HEK293T (cell line): Measurements from ENCODE around the gene ATP5F1D.

Experiments used
- CTCF ChIA-PET: fragments of 350-600 bp; formaldehyde crosslinking; extraction: SDS; loops from one replicate; lab custom pipeline; 2021; ENCODE audit warnings: antibody characterized with exemption, inconsistent platforms; lab: Yijun Ruan, JAX
- POLR2A ChIA-PET: fragments of 350-600 bp; formaldehyde crosslinking; extraction: SDS; loops from one replicate; lab custom pipeline; 2020; ENCODE audit warnings: antibody characterized with exemption, inconsistent platforms; lab: Yijun Ruan, JAX
- DNase-seq: peaks from one replicate; pipeline ENCODE4 v3.0.0; 2012; ENCODE audit warnings: mixed read lengths; ENCODE audit errors: extremely low spot score
- ARNT ChIP-seq: fragments of 450-650 bp; IDR thresholded peaks from 2 replicates; pipeline ENCODE4 v1.6.1; 2017; ENCODE audit warnings: mild to moderate bottlenecking
- BHLHE40 ChIP-seq: fragments of 450-650 bp; IDR thresholded peaks from 2 replicates; pipeline ENCODE4 v1.6.1; 2016; ENCODE audit warnings: mild to moderate bottlenecking, moderate library complexity, borderline replicate concordance
- CTBP1 ChIP-seq: fragments of 450-650 bp; IDR thresholded peaks from 2 replicates; pipeline ENCODE4 v1.6.1; 2016; ENCODE audit warnings: borderline replicate concordance
- ELF4 ChIP-seq: fragments of 450-650 bp; IDR thresholded peaks from 2 replicates; pipeline ENCODE4 v1.6.1; 2017; ENCODE audit warnings: antibody characterized with exemption
- FOXA1 ChIP-seq: fragments of 450-650 bp; IDR thresholded peaks from 2 replicates; pipeline ENCODE4 v1.6.1; 2016; ENCODE audit warnings: mild to moderate bottlenecking
- FOXK2 ChIP-seq: fragments of 450-650 bp; IDR thresholded peaks from 2 replicates; pipeline ENCODE4 v1.6.1; 2016; ENCODE audit warnings: mild to moderate bottlenecking
- FOXM1 ChIP-seq: fragments of 450-650 bp; IDR thresholded peaks from 2 replicates; pipeline ENCODE4 v1.6.1; 2017; ENCODE audit warnings: mild to moderate bottlenecking, borderline replicate concordance
- HDGF ChIP-seq: fragments of 450-650 bp; IDR thresholded peaks from 2 replicates; pipeline ENCODE4 v1.6.1; 2017; ENCODE audit warnings: antibody characterized with exemption, borderline replicate concordance
- L3MBTL2 ChIP-seq: fragments of 450-650 bp; conservative IDR thresholded peaks from 2 replicates; pipeline ENCODE4 v1.6.1; 2016; ENCODE audit warnings: mild to moderate bottlenecking
- LEF1 ChIP-seq: fragments of 450-650 bp; IDR thresholded peaks from 2 replicates; pipeline ENCODE4 v1.6.1; 2017; ENCODE audit warnings: mild to moderate bottlenecking, borderline replicate concordance
- NFRKB ChIP-seq: fragments of 450-650 bp; IDR thresholded peaks from 2 replicates; pipeline ENCODE4 v1.6.1; 2016; ENCODE audit warnings: mild to moderate bottlenecking, moderate library complexity
- PKNOX1 ChIP-seq: fragments of 450-650 bp; IDR thresholded peaks from 2 replicates; pipeline ENCODE4 v1.6.1; 2016
- SP1 ChIP-seq: fragments of 450-650 bp; IDR thresholded peaks from 2 replicates; pipeline ENCODE4 v1.6.1; 2017
- SUZ12 ChIP-seq: fragments of 450-650 bp; IDR thresholded peaks from 2 replicates; pipeline ENCODE4 v1.6.1; 2016; ENCODE audit warnings: mild to moderate bottlenecking
- TARDBP ChIP-seq: fragments of 450-650 bp; IDR thresholded peaks from 2 replicates; pipeline ENCODE4 v1.6.1; 2016
- ZNF384 ChIP-seq: fragments of 450-650 bp; IDR thresholded peaks from 2 replicates; pipeline ENCODE4 v1.6.1; 2016

Gene ATP5F1D

GRCh38 chr19:1252221-1252820 lies 10.8 kb downstream of the ATP5F1D start:
- DNase-seq = no peak

DNA sequence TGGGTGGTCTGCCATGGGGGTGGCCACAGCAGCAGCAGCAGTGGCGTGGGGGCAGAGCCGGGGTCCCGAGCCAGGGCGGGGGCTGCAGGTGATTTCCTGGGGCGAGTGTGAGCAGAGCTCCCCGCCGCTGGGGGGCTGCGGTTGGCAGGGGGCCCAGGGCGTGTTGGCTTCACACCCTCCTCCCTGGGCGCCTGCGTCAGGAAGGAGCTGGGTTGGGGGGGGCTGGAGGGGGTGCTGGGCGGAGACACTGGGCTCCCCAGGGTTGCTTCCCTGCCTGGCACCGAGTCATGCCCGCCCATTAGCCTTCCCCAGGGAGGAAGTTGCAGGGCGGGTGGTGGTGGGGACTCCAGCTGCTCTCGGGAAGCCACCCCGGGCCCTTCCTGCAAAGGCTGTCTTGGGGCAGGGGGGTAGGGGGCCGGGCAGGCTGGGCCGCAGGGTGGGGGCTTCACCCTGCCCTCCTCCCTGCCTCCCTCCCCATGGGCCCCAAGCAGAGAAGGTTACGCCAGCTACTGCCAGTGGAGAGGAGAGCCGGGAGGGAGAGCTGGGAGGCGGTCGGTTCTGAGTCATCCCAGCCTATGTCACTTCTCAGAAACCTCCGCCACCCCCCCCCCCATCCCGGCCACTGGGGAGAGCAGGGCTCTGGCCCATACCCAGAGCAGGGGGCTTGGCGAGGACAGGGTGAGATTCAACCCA lies 11.4 kb downstream of the ATP5F1D start:
- no peak for DNase-seq
- CTCF ChIA-PET = interaction anchor here (0.7 to 2.0 kb wide), 3 partner anchors 9 to 13 kb away, joined by 6 to 22 read pairs (median 13); no protein-coding TSS in a partner anchor
- POLR2A ChIA-PET = interaction anchor here (0.6 to 7.8 kb wide), 6 partner anchors 9 to 27 kb away, joined by 3 to 157 read pairs (median 3); partner anchors contain the start of genes CIRBP and FAM174C
- TF ChIP-seq ELF4 (no peak), HDGF (no peak), PKNOX1 (no peak), LEF1 (no peak), TARDBP (no peak), SUZ12 (no peak), NFRKB (no peak), FOXK2 (no peak), ZNF384 (no peak), FOXA1 (no peak), L3MBTL2 (no peak), ARNT (no peak), CTBP1 (no peak), SP1 (no peak), BHLHE40 (no peak), FOXM1 (no peak)

More at GRCh38 chr19:1252221-1252820, 10.8 kb downstream of the ATP5F1D start:
- ChIA-PET CTCF (interaction anchor here (0.8 to 2.0 kb wide), 4 partner anchors 8 to 17 kb away, joined by 4 to 22 read pairs (median 9); partner anchors contain the start of gene CIRBP), POLR2A (interaction anchor here (0.6 to 7.8 kb wide), 7 partner anchors 8 to 26 kb away, joined by 3 to 157 read pairs (median 6); partner anchors contain the start of genes CIRBP and FAM174C)
- TF ChIP-seq ZNF384 (no peak), ELF4 (no peak), SUZ12 (no peak)

DNA sequence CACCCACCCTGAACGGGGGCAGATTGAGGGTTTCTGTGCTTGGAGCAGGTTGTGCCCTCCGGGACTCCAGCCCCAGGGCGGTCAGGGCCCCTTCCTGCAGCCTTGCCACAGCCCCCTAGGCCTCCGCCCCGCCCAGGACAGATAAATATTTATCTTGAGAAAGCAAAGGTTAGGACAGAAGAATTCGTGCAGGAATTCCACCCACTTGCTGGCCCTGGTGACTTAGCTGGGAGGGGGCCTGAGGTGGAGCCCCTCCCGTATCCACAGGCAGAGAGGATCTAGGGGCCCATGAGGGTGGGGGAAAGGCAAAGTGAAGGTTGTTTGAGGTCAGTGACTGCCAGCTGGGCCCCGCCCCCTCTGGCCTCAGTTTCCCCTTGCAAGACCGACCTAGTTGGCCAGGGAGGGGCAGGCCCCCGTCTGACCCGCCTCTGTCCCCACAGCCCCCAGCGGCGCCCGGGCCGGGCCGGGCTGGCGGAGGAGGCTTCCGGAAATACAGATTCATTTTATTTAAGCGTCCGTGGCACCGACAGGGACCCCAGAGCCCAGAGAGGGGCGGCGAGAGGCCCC lies 12.0 kb downstream of the ATP5F1D start:
- CTCF ChIA-PET = interaction anchor here (0.7 to 2.0 kb wide), 3 partner anchors 9 to 13 kb away, joined by 6 to 22 read pairs (median 13); no protein-coding TSS in a partner anchor
- DNase-seq = no peak
- POLR2A ChIA-PET = interaction anchor here (0.7 to 7.8 kb wide), 4 partner anchors 9 to 20 kb away, joined by 3 to 157 read pairs (median 10); partner anchors contain the start of gene CIRBP
- TF ChIP-seq ELF4 (no peak), HDGF (no peak), CTBP1 (no peak)

DNA sequence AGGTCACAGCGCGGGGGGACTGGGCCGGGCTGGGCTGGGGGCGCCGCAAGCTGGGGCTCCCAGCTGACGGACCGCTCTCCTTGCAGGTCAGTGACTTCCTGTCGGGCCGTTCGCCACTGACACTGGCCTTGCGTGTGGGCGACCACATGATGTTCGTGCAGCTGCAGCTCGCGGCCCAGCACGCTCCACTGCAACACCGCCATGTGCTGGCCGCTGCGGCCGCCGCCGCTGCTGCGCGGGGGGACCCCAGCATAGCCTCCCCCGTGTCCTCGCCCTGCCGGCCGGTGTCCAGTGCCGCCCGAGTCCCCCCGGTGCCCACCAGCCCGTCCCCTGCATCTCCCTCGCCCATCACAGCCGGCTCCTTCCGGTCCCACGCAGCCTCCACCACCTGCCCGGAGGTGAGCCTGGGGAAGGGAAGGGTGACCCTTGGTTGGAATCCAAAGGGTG lies 12.6 kb downstream of the ATP5F1D start:
- ChIA-PET CTCF (interaction anchor here (1.8 to 2.0 kb wide), 2 partner anchors 10 to 12 kb away, joined by 13 to 22 read pairs; no protein-coding TSS in a partner anchor), POLR2A (interaction anchor here (0.7 to 7.8 kb wide), 3 partner anchors 12 to 15 kb away, joined by 5 to 157 read pairs (median 16); partner anchors contain the start of gene CIRBP)
- no peak for DNase-seq
- TF ChIP-seq SUZ12 = no peak
- no peak for TF ChIP-seq FOXK2
- TF ChIP-seq NFRKB = no peak
- no peak for TF ChIP-seq SP1
- TF ChIP-seq ARNT = no peak
- no peak for TF ChIP-seq L3MBTL2
- no peak for TF ChIP-seq FOXM1
- TF ChIP-seq CTBP1 = no peak
- TF ChIP-seq ELF4 = no peak
- no peak for TF ChIP-seq LEF1
- no peak for TF ChIP-seq ZNF384
- no peak for TF ChIP-seq BHLHE40
- TF ChIP-seq FOXA1 = no peak

- no peak for DNase-seq
- ChIA-PET CTCF (interaction anchor here (2.0 kb wide), 1 partner anchor 11 kb away, joined by 13 read pairs; no protein-coding TSS in a partner anchor), POLR2A (interaction anchor here (0.7 to 7.8 kb wide), 3 partner anchors 11 to 15 kb away, joined by 4 to 157 read pairs (median 5); partner anchors contain the start of gene CIRBP)
- TF ChIP-seq PKNOX1 = no peak
- TF ChIP-seq CTBP1 = no peak
- no peak for TF ChIP-seq FOXA1
- TF ChIP-seq ELF4 = no peak
- TF ChIP-seq FOXM1 = no peak
- TF ChIP-seq FOXK2 = no peak
- TF ChIP-seq ARNT = no peak
- TF ChIP-seq HDGF = no peak
- no peak for TF ChIP-seq L3MBTL2
- no peak for TF ChIP-seq LEF1
- no peak for TF ChIP-seq TARDBP
- TF ChIP-seq ZNF384 = no peak
- TF ChIP-seq BHLHE40 = no peak
- no peak for TF ChIP-seq SUZ12
- no peak for TF ChIP-seq NFRKB
- no peak for TF ChIP-seq SP1
These were observed 13.1 kb downstream of the ATP5F1D start for GRCh38 chr19:1254530-1255185.
